GM18508 (cell line): ENCODE results near the gene LRRTM3.

Experiments used
- ATAC-seq: cut with Tn5 transposase; IDR thresholded peaks from one replicate; pipeline ENCODE4 v1.9.1; 2021; ENCODE audit warnings: moderate number of reproducible peaks; ENCODE audit not compliant: insufficient read depth, unreplicated experiment

The LRRTM3 gene

DNA sequence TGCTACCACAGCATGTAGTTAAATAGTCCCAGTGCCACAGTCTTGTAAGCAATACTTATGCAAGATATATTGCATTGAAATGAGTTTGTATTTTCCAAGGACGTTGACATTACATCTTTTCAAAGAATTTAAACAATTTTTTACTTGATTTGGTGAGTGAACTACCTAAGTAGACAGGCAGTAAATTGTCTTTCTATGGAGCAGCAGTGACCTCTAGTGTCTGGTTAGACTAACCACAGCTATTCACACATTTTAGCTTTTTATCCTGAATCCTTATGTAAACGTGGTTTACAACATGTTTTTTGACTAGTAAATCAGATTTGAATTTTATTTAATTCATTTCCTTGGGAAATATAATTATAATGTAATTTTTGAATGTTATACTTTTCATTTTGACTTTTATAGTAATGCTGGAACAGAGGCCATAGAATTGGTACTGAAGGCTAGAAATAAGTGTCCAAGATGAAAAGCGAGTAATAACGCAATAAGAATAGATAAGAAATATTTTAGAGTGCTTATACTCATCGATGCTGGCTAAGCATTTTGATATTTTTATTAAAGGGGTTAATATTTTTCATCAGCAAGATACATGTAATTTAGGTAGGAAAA, 5.6 kb downstream of the LRRTM3 start:
- peak; percentile 69 for ATAC-seq

DNA sequence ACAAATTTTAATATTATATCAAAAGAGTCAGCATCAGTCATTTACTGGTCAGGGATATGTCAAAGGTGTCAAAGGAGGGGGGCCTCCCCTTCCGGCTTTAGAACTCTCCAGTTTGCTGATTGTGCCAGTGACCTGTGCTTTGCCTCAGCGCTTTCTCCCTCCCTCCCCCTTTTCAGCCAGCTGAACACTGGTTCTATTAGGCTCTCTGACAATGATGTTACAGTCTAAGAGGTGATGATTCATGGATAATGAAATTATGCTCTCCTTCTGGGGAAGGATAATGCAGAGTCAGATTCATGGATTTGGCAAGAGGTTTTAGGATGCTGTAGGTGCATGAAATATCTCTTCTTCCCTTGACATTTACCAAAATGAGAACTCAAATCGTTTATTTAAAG, 6.1 kb downstream of the LRRTM3 start:
- no peak for ATAC-seq

DNA sequence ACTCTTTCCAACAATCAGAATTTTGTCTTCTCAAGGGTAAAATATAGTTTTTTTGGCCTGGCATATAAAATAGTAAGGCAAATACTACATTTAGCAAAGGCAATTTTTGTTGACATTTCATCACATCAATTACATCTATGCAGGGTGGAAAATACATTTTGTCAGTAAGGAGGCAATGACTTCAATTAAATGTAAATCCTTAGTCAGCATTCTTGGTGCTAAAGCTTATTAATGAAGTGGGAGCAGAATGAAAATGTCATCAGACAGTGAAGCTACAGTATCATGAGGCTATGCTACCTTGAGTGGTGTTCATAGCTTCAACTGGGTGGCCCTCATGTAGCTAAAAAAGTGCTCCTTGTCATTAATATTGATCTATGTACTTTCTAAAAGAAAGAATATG, 8.9 kb downstream of the LRRTM3 start:
- no peak for ATAC-seq

DNA sequence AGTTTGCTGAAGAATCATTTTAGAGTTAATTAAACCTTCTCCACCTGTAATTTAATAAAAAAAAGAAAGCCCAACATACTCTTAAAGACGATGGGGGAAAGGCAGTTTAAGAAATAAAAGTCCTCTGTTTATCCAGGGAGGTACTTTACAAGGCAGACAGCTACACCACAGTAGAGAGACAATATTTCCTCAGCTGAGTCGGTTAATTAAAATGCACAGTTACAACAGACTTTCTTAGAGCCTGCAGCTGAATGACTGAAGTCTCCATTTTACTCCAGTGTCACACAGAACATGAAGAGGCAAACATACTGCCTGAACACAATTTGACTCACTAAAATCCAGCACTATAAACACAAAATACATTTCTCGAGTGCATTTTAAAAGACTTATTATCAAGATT, 15.1 kb downstream of the LRRTM3 start:
- ATAC-seq = no peak

DNA sequence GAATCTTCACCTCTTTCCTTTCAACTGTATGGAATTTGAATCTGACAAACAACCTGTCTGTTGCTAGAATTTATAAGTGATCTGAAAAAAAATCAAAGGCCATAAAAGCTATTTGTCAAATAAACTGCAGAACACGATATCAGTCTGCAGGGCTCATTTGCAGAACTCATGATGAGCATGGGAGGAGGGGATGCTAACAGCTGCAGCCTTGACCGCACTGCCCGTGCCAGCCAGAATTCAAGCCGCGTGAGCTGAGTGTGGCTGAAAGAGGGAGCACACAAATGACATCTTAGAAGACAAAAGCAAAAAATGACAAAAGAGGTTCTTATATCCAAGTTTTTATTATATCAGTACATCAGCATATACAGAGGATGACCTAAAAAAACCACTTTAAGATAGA, 15.7 kb downstream of the LRRTM3 start:
- no peak for ATAC-seq

DNA sequence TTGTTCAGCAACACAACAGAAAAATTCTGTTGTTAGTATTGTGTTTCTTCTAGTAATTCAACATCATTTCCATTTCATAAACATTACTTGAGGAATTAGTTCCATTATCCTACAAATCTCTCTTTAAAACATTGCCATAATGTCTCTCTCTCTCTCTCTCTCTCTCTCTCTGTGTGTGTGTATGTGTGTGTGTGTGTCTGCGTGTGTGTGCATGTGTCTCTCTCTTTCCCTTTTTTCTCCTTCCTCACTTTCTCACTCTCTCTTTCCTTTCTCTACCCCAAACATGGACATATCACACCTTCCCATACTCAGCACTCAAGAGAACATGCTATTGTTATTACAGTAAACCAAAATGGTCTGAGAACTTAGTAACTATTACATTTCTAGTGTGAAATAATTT, 16.6 kb downstream of the LRRTM3 start:
- ATAC-seq = no peak

DNA sequence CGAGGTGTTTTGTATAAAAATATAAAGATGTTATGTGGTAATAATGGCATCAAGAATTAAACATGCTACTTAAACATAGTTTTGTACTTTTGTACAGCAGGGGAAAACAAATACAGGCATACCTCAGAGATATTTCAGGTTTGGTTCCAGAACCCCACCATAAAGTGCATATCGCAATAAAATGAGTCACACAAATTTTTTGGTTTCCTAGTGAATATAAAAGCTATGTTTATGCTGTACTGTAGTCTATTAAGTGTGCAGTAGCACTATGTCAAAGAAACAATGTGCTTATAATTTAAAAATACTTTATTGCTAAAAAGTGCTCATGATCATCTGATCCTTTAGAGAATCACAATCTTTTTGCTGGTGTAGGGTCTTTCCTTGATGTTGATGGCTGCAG, 17.8 kb downstream of the LRRTM3 start:
- ATAC-seq = no peak

DNA sequence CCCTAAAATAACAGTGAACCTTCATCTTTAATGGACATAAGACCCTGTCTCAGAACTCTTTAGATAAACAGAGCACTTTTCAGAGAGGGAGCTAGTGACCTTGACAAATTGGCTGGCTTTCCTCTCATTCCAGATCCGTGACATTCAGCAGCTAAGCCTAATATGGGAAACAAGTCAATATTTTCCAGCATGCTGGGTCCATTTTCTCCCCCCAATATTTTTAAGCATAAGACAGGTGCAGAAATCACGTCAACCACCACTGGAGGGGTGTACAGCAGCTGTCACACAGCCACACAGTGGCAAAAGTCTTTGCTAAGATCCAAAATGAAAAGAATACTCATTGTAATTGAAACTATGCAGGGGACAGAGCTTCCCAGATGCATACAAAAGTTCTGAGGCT, 26.1 kb downstream of the LRRTM3 start:
- ATAC-seq = no peak

DNA sequence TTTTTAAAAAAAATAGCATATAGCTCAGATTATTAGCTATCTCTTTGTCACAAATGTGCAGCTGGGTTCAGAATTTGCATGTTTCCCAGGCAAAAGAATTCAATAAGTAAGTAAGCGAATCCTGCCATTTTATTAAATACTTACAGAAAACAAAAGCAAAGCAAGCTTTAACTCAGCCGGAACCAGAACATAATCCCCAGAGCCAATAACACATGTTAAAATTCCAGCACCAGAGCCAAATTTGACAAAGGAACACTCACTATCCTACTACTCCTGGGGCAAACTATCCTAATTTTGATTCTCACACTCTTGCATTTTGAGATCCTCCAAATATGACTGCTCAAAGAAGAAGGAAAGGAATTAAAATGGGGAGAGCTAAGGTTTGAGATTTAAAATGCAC, 32.6 kb downstream of the LRRTM3 start:
- no peak for ATAC-seq

DNA sequence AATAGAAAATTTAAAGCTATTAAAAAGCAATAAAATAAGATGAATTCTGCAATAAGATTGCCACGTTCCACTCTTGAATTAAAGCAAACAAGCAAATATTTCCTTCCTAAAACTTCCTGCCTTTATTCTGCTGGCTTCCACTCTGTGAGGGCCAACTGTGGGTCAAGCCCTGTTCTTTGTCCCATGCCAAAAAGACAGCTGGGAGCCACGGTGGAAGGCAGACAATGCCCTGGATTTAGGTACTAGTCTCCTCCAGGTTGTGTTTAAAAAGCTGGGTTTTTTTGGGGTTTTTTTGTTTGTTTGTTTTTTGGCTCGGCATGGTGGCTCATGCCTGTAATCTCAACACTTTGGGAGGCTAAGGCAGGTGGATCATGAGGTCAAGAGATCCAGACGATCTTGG, 39.1 kb downstream of the LRRTM3 start:
- ATAC-seq = no peak

DNA sequence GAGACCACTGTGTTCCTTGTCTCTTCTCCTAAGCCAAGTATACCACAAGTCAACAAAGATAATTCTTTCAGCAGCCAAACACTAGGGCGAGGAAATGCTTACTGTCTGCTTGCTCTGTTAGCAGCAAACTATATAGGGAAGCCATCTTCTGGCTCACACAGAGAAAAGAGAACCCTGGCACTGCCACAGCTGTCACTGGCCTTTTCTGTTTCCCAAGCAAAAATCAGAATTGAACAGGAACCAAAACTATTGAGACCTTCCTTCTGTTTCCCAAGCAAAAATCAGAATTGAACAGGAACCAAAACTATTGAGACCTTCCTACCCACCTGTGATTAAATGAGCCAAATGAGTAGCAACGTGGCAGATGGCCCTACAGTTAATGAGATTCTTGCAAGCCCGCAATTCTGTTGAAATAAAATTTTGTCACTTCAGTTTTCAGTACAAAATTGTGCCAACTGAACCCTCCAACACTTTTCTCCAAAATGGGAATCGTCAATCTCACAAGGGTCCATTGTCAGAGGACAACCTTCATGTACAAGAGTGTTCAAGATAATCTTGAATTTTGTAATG, 54.5 kb downstream of the LRRTM3 start:
- ATAC-seq = no peak

DNA sequence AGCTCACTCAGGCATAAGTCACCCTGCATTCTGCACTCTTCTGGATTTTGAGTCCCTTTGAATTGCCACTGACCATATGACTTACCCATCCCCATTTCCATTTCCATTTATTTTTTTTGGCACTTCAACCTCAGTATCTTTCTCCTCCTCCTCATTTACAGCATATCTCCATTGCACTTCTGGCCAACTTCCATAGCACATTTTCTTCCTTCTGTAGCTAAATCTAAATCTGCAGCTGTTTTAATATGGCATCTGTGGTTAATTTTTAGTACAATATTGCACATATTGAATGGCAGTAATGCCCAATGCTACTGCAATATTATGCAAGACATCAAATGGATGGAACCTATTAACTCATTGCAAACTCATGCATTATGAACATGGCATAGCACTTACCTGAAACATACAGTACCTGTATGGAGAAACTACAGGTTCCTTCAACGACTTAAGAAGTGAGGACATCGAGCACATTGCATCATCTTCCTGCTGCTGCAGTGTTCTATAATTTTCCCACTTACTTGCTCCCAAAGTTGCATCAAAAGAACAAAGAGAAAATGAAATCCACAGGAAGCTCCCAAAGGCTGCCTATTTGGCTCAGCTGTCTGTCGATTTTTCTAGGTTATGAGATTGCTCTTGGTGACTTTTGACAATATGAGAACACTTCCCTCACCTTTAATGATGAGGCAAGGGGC, 55.7 kb downstream of the LRRTM3 start:
- ATAC-seq = no peak

DNA sequence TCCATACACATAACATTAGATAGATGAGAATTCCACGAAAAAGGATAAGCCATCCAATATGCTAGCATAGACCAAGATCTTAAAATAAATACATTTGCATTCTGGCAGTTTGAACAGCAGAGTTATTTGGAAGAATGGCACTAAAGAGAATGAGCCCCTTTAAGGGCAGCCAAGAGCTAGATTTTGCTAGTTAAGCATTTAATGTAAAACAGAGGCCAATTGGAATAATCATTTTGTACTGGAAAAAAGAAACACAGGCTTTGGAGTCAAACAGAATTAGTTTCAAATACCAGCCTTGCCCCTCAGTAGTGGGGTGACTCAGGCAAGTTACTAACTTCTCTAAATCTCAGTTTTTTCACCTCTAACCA, 56.2 kb downstream of the LRRTM3 start:
- no peak for ATAC-seq

DNA sequence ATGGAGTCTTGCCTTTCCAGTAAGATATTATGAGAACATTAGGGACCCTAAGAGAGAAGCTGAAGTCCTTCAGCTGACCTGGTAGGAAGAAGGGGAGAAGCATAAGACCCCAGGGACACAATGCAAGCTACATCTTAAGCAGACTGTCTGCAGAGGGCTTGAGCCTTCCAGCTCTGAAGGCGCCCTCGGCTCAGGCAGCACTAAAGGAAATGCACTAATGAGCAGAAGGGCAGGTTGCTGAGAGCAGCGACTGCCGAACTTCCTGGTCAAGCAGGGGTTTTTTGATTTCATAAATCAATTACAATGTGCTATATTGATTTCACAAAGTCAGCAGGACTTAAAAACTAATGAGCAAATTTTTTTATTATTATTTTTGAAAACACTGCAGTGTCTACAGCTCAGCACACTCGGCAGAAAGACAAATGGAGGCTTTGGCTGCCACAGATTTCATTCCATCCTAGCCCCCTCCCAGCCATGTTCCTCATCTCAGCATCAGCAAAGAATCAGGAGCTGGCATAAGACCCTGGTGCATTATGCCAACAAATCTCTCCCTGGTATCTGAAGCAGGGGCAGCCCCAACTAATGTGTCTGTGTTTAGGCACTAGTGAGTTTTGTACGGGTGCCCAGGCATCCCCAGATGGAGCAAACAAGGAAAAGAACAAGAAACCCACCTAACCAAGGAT, 57.1 kb downstream of the LRRTM3 start:
- no peak for ATAC-seq

DNA sequence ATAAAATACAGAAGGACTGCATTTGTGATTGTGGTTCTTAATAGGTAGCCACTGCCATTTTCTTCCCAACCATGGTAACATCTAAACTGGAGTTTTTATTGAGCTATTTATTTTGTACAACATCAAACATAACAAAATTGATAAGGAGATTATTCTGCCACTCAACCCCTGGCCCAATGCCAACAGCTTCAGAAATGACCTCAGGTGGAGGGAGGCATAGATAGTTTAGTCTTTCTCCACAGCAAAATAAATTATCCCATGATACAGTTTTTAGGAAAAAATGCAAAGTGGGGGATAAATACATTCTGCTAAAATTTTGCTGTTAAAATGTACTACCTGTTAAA, 57.6 kb downstream of the LRRTM3 start:
- no peak for ATAC-seq

DNA sequence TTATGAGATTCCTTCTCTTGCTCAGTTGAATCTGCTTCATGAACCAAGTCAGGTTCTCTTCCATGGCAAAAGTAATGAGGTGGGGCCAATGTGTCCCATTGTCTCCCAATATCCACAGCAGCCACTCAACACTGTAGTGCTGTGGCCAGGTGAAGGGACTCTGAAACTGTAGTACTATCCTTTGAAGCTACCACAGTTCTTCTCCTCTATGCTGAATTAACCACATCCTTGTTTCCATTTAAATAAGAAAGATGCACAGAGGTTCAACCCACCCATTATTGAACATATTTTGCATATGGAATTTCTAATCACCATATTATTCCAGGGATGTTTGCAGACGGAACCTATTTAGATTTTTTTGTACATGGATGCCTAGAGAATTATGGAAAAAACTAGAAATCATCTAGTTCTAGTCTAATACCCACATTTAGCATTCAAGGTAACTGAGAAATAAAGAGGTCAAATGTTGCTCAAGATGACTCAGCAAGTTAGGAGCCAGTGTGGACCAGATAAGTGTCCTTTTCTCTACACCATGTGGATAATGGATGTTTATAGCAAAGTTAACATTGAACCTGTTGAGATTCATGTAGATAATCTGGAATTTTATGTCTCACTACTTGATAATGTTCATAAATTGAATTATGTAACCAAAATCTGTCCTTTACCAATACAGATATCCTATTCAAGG, 64.5 kb downstream of the LRRTM3 start:
- no peak for ATAC-seq

DNA sequence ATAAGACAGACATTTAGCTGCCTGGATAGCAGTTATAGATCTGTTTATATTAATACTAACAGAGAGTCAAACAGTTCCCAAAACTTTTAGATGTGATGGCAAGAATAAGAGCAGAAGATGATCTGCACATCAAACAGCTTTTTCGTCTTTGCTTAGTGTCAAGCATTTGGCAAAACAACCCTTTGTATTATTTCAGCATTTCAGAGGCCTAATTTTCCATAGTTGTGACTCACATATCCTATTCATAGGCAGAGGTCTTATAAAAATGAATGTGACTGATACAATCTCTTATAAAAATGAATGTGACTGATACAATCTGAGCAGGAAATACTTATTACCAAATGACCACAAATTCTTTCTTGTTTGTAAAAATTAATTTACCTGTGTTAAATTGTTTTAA, 71.2 kb downstream of the LRRTM3 start:
- no peak for ATAC-seq

DNA sequence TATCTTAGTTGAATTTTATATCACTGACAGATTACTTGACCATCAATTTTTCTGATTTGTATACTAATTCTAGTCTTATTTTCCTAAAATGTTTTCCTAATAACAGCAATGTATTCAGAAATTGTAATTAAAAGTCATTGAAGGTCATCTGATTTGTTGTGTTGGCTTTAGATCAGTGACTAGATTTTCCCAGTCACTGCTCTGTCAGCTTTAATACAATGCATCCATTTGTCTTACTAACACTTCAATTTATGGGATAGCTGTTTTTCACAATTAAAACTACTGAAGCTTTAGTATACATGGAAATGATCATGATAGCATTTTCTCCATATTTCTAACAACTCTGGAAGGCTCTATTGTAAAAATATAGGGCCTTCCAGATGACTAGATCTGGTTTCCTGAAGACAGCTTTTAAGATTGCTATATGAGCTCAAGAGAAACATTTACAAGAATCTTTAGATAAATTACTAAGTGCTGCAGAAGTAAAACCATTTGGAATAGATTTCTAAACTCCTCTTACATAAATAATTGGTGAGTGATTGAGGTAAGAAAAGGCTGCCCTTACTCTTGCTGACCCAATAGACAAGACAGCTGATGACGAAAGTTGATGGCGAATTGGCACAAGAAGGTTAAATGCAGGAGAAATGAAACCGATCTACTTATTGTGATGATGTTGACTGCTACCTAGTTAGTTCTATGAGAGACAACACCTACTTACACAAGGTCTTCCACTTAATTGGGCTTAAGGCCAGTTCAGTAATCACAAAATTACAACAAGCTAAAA, 74.1 kb downstream of the LRRTM3 start:
- ATAC-seq = no peak

DNA sequence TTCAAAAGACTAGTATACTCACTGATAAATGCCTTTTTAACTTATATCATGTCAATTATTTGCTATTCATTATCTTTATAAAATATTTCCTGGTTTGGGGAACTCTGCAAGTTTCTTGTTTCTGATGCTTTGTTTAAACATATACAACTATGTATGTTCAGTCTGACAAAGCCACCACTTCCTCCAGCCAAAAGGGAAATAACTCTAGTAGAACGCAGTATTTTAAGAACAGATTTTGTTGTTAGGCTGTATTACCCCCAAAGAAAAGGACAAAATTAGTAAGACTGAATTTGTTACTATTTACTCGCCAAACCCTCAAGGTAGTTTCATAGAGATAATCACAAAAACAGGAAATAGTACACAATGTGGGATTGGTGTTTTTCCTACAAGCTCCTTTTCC, 78.9 kb downstream of the LRRTM3 start:
- ATAC-seq = no peak

DNA sequence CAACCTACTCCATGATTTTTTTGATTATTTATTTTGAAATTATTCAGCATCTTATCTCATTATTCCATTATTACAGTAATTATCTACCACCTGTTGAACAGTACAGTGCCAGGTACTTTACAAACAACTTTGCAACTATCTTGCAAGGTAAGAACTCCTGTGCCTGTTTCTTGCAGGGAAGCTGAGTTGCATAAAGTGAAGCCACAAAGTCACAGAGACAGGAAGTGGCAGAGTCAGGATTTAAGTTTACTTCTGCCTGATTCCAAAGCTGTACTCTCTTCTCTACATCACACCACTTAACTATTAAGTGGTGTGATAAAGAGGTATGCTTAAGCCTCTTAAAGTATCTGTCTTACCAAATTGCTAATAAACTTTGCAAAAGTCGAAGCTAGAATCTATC, 80.1 kb downstream of the LRRTM3 start:
- ATAC-seq = no peak
